ENCODE data around the gene VEZT.
"Not testable (repeated sequence)": the region's sequence is repeated elsewhere in the genome, so short reads cannot be mapped to it uniquely, and the experiment has no call there.

Gene VEZT

GRCh38 chr12:95237315-95237714, 19.7 kb downstream of the VEZT start:
- H3K4me3 ChIP-seq (ENCODE audit: low read depth, low read length) = no peak overlapping the region
- TF ChIP-seq, protein P1, sequence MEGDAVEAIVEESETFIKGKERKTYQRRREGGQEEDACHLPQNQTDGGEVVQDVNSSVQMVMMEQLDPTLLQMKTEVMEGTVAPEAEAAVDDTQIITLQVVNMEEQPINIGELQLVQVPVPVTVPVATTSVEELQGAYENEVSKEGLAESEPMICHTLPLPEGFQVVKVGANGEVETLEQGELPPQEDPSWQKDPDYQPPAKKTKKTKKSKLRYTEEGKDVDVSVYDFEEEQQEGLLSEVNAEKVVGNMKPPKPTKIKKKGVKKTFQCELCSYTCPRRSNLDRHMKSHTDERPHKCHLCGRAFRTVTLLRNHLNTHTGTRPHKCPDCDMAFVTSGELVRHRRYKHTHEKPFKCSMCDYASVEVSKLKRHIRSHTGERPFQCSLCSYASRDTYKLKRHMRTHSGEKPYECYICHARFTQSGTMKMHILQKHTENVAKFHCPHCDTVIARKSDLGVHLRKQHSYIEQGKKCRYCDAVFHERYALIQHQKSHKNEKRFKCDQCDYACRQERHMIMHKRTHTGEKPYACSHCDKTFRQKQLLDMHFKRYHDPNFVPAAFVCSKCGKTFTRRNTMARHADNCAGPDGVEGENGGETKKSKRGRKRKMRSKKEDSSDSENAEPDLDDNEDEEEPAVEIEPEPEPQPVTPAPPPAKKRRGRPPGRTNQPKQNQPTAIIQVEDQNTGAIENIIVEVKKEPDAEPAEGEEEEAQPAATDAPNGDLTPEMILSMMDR (IDR thresholded peaks at IDR 0.05; ENCODE audit: low read depth, low read length) = no peak

GRCh38 chr12:95238150-95238549, 20.5 kb downstream of the VEZT start:
- TF ChIP-seq, protein P1 (IDR thresholded peaks at IDR 0.05; ENCODE audit: low read depth, low read length) = no peak
- H3K4me3 ChIP-seq (ENCODE audit: low read depth, low read length) = no peak overlapping the region

DNA sequence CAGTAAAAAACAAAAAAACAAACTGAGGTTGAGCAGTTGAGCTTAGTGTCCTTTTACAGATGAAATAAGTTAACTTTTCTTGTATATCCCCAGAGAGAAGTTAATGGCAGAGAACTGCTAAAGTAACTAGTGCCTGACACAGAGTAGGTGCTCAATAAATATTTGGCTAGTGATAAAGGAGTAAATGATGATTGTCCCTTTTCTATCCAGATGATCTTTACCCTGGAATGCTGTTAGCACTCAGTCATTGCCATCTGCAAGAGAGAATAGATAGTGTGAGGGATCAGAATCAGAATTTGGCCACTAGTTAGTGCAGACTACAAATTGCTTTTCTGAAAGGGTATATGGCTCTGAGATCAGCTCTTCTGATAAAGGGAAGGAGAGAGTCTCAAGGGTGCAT, 21.6 kb downstream of the VEZT start:
- TF ChIP-seq, protein P1 (IDR thresholded peaks at IDR 0.05; ENCODE audit: low read depth, low read length) = no peak
- no peak overlapping the region for H3K4me3 ChIP-seq (ENCODE audit: low read depth, low read length)

DNA sequence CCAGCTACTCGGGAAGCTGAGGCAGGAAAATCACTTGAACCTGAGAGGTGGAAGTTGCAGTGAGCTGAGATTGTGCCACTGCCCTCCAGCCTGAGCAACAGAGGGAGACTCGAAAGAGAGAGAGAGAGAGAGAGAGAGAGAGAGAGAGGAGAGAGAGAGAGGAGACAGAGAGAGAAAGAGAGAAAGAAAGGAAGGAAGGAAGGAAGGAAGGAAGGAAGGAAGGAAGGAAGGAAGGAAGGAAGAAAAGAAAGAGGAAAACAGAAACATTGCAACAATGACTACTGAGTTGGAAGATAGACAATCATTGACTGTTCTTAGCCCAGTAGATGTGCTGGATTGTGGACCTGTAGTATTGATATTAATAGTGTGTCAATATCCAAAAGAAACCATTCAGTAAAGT, 22.2 kb downstream of the VEZT start:
- not testable (repeated sequence) for H3K4me3 ChIP-seq (ENCODE audit: low read depth, low read length)

GRCh38 chr12:95240556-95240955, 22.9 kb downstream of the VEZT start:
- TF ChIP-seq, protein P1 (IDR thresholded peaks at IDR 0.05; ENCODE audit: low read depth, low read length) = no peak
- H3K4me3 ChIP-seq (ENCODE audit: low read depth, low read length) = no peak overlapping the region

- H3K4me3 ChIP-seq (ENCODE audit: low read depth, low read length) = not testable (repeated sequence)
Observed at GRCh38 chr12:95241138-95241537, 23.5 kb downstream of the VEZT start.

- no peak overlapping the region for H3K4me3 ChIP-seq (ENCODE audit: low read depth, low read length)
- TF ChIP-seq, protein P1 (IDR thresholded peaks at IDR 0.05; ENCODE audit: low read depth, low read length) = no peak
Observed at GRCh38 chr12:95241761-95242506, 24.3 kb downstream of the VEZT start.

- TF ChIP-seq, protein P1 (IDR thresholded peaks at IDR 0.05; ENCODE audit: low read depth, low read length) = no peak
- no peak overlapping the region for H3K4me3 ChIP-seq (ENCODE audit: low read depth, low read length)
Observed at GRCh38 chr12:95243497-95244183, 26.0 kb downstream of the VEZT start.

All from WI38 (cell line).